A549 (cell line): ENCODE measurements around the gene KPNA6. TPM values are rescaled to one million over a fixed set of nuclear protein-coding genes. Genes with fewer than 3 reads are reported as not detected.
"Not testable (repeated sequence)": the region's sequence is repeated elsewhere in the genome, so short reads cannot be mapped to it uniquely, and the experiment has no call there.

ENCODE experiments used
- ATAC-seq, 2 experiments: fragments of 200-7000 bp in 1 of 2; fragments of >200 bp in 1 of 2; cut with Nextera tagmentation in 1 of 2; cut with Tn5 transposase in 1 of 2; 3 replicates each; pipeline versions ENCODE4 v1.8.0 to v1.9.1; 2018 to 2020; ENCODE audit warnings: mild to moderate bottlenecking in 1 of 2, moderate library complexity in 1 of 2
- CTCF ChIA-PET: fragments of 300-600 bp; sonication (Branson Sonifier 250); formaldehyde crosslinking; extraction: SDS; loops from one replicate; lab custom pipeline; 2021; ENCODE audit warnings: antibody characterized with exemption, inconsistent platforms; lab: Yijun Ruan, JAX
- POLR2A ChIA-PET: fragments of 350-600 bp; formaldehyde crosslinking; extraction: SDS; loops from one replicate; lab custom pipeline; 2021; ENCODE audit warnings: antibody characterized with exemption, inconsistent platforms; lab: Yijun Ruan, JAX
- DNase-seq, 2 experiments: peaks; one replicate each; pipeline versions ENCODE4 v3.0.0 to v3.0.0-alpha.2; 2011 to 2016; ENCODE audit warnings: low read depth in 1 of 2, low spot score in 1 of 2
- FAIRE-seq: peaks from 2 replicates; lab custom pipeline; 2011; peaks lifted over from hg19 to GRCh38; lab: Jason Lieb, UNC
- H3K27ac ChIP-seq, 2 experiments: fragments of >200 bp; sonication (Bioruptor Twin); formaldehyde crosslinking; 3 replicates each; pipeline ENCODE4 v1.5.1; 2016 to 2017
- H3K4me1 ChIP-seq: fragments of >200 bp; sonication (Bioruptor Twin); formaldehyde crosslinking; 3 replicates; pipeline ENCODE4 v1.6.1; 2016
- H3K4me2 ChIP-seq: fragments of >200 bp; sonication (Bioruptor Twin); formaldehyde crosslinking; 3 replicates; pipeline ENCODE4 v1.6.1; 2016
- H3K4me3 ChIP-seq: fragments of >200 bp; sonication (Bioruptor Twin); formaldehyde crosslinking; 3 replicates; pipeline ENCODE4 v1.5.1; 2016
- H3K9me3 ChIP-seq: fragments of >200 bp; sonication (Bioruptor Twin); formaldehyde crosslinking; 3 replicates; pipeline ENCODE4 v1.6.1; 2016
- CBX2 ChIP-seq: fragments of 200-600 bp; sonication (generic); IDR thresholded peaks from 2 replicates; pipeline ENCODE4 v1.6.1; 2016; ENCODE audit warnings: low read depth, mild to moderate bottlenecking, borderline replicate concordance
- CEBPB ChIP-seq, 2 experiments: fragments of >200 bp in 1 of 2; sonication (Bioruptor Twin) in 1 of 2; formaldehyde crosslinking in 1 of 2; IDR thresholded peaks; 2 replicates each; pipeline ENCODE4 v1.6.1; 2012 to 2016
- CHD4 ChIP-seq: fragments of 200-600 bp; sonication (generic); IDR thresholded peaks from 2 replicates; pipeline ENCODE4 v1.6.1; 2016; ENCODE audit warnings: antibody characterized with exemption, mild to moderate bottlenecking, borderline replicate concordance
- ESRRA ChIP-seq: fragments of 150-350 bp; IDR thresholded peaks from 2 replicates; pipeline ENCODE4 v1.6.1; 2014; ENCODE audit warnings: mild to moderate bottlenecking, low read length, borderline replicate concordance
- HES2 ChIP-seq: fragments of >200 bp; sonication (Bioruptor Twin); formaldehyde crosslinking; IDR thresholded peaks from 2 replicates; pipeline ENCODE4 v1.6.1; 2016
- HEYL ChIP-seq: fragments of 250-450 bp; sonication (Bioruptor Pico); IDR thresholded peaks from 2 replicates; pipeline ENCODE4 v1.8.0; 2021; ENCODE audit warnings: mild to moderate bottlenecking, moderate library complexity
- HMGXB4 ChIP-seq: fragments of 250-450 bp; sonication (Bioruptor Pico); IDR thresholded peaks from 2 replicates; pipeline ENCODE4 v1.5.0; 2021; ENCODE audit warnings: mild to moderate bottlenecking, moderate library complexity, borderline replicate concordance
- HOXA7 ChIP-seq: fragments of 250-450 bp; sonication (Bioruptor Pico); IDR thresholded peaks from 2 replicates; pipeline ENCODE4 v1.5.0; 2020; ENCODE audit warnings: mild to moderate bottlenecking, moderate library complexity
- HOXB13 ChIP-seq: fragments of 250-450 bp; sonication (Bioruptor Pico); IDR thresholded peaks from 2 replicates; pipeline ENCODE4 v1.5.0; 2020; ENCODE audit warnings: low read depth, mild to moderate bottlenecking, moderate library complexity
- HOXB5 ChIP-seq: fragments of 250-450 bp; sonication (Bioruptor Pico); IDR thresholded peaks from 2 replicates; pipeline ENCODE4 v1.5.0; 2020; ENCODE audit warnings: mild to moderate bottlenecking, moderate library complexity
- JUN ChIP-seq, 2 experiments: fragments of >200 bp; sonication (Bioruptor Twin); formaldehyde crosslinking; IDR thresholded peaks; 2 replicates in 1 of 2; 3 replicates in 1 of 2; pipeline ENCODE4 v1.6.1; 2016 to 2017
- KDM5A ChIP-seq: fragments of 200-600 bp; sonication (generic); IDR thresholded peaks from 2 replicates; pipeline ENCODE4 v1.6.1; 2016; ENCODE audit warnings: antibody characterized with exemption, mild to moderate bottlenecking
- MYC ChIP-seq: IDR thresholded peaks from 2 replicates; pipeline ENCODE4 v1.6.1; 2012; ENCODE audit warnings: mild to moderate bottlenecking, inconsistent platforms, low read length, improper control_type of control experiment, borderline replicate concordance
- NFE2L2 ChIP-seq: fragments of 150-350 bp; conservative IDR thresholded peaks from 2 replicates; pipeline ENCODE4 v1.6.1; 2014; ENCODE audit warnings: low read length
- NPAS2 ChIP-seq: fragments of 250-450 bp; sonication (Bioruptor Pico); IDR thresholded peaks from 2 replicates; pipeline ENCODE4 v1.8.0; 2022; ENCODE audit warnings: mild to moderate bottlenecking, moderate library complexity, borderline replicate concordance
- NR3C1 ChIP-seq: fragments of >200 bp; sonication (Bioruptor Twin); formaldehyde crosslinking; IDR thresholded peaks from 3 replicates; pipeline ENCODE4 v1.6.1; 2017
- POLR2A ChIP-seq: IDR thresholded peaks from 2 replicates; pipeline ENCODE4 v1.6.1; 2012; ENCODE audit warnings: mild to moderate bottlenecking, low read length
- RAD21 ChIP-seq, 2 experiments: fragments of >200 bp in 1 of 2; sonication (Bioruptor Twin) in 1 of 2; formaldehyde crosslinking in 1 of 2; IDR thresholded peaks in 1 of 2; conservative IDR thresholded peaks in 1 of 2; 2 replicates in 1 of 2; 3 replicates in 1 of 2; pipeline ENCODE4 v1.6.1; 2012 to 2018; ENCODE audit warnings: inconsistent platforms in 1 of 2
- RCOR1 ChIP-seq: fragments of 150-350 bp; IDR thresholded peaks from 2 replicates; pipeline ENCODE4 v1.6.1; 2014; ENCODE audit warnings: antibody characterized with exemption, low read length, low read depth
- RFX5 ChIP-seq: fragments of 450-650 bp; IDR thresholded peaks from 2 replicates; pipeline ENCODE4 v1.7.1; 2014; ENCODE audit warnings: antibody characterized with exemption, mild to moderate bottlenecking, moderate library complexity
- RNF2 ChIP-seq: fragments of 200-600 bp; sonication (generic); IDR thresholded peaks from 2 replicates; pipeline ENCODE4 v1.6.1; 2016; ENCODE audit warnings: low read depth, mild to moderate bottlenecking, antibody characterized with exemption, moderate library complexity, borderline replicate concordance
- SREBF2 ChIP-seq: fragments of 450-650 bp; IDR thresholded peaks from 2 replicates; pipeline ENCODE4 v1.6.1; 2014; ENCODE audit warnings: mild to moderate bottlenecking, moderate library complexity
- TFCP2L1 ChIP-seq: fragments of 250-450 bp; sonication (Bioruptor Pico); IDR thresholded peaks from 2 replicates; pipeline ENCODE4 v1.5.0; 2021; ENCODE audit warnings: mild to moderate bottlenecking
- ZC3H11A ChIP-seq: fragments of 450-650 bp; IDR thresholded peaks from 2 replicates; pipeline ENCODE4 v1.6.1; 2014; ENCODE audit warnings: antibody characterized with exemption, mild to moderate bottlenecking
- ZFP36 ChIP-seq: fragments of 450-650 bp; IDR thresholded peaks from 2 replicates; pipeline ENCODE4 v1.6.1; 2014; ENCODE audit warnings: borderline replicate concordance; ENCODE audit not compliant: partially characterized antibody
- ZNF302 ChIP-seq: fragments of 250-450 bp; sonication (Bioruptor Pico); IDR thresholded peaks from 2 replicates; pipeline ENCODE4 v1.9.0; 2021; ENCODE audit warnings: inconsistent platforms, mild to moderate bottlenecking, moderate library complexity
- WGBS: methylation state at CpG from one replicate; pipeline ENCODE4 v1.1.6; 2017; ENCODE audit errors: missing lambda C conversion rate; 5-methylcytosine and 5-hydroxymethylcytosine counted together
- polyA plus RNA-seq, 4 experiments: library from polyadenylated mRNA; depleted of rRNA in 3 of 4; stranded (reverse); fragments of >200 nt; fragmentation: RNase III in 1 of 4; extraction: RNeasy Plus Mini Kit Qiagen cat#74134 plus additional on column Dnase treatment in 1 of 4; gene quantifications; 2 replicates in 3 of 4; 3 replicates in 1 of 4; pipeline ENCODE4 v1.2.3, GENCODE V29; 2011 to 2017

The KPNA6 gene
- polyA plus RNA-seq, 2 of the 4 experiments (the other 2 are of a cell fraction), result 15.9 to 24.3 TPM

- TF ChIP-seq CEBPB (IDR thresholded peaks at IDR 0.05), result no peak
- TF ChIP-seq NFE2L2, result no peak
- no peak for TF ChIP-seq SREBF2
- no peak for TF ChIP-seq ZNF302 (CRISPR knock-in tag)
Observed at GRCh38 chr1:32074841-32075240, 33.0 kb upstream of the KPNA6 start (continued).

- TF ChIP-seq ESRRA (no peak), RNF2 (no peak), HOXB13 (CRISPR knock-in tag) (no peak), CHD4 (no peak), NPAS2 (CRISPR knock-in tag) (no peak), KDM5A (no peak), NR3C1 (no peak)
- no peak for ATAC-seq
- Histone ChIP-seq H3K9me3 (no peaks in the 10 kb centered on the region), H3K27ac (no peak overlapping the region), H3K4me3 (no peak overlapping the region), H3K4me2 (no peak overlapping the region), H3K4me1 (peaks cover 8% of the 10 kb centered on the region; the same call in 1 of the 3 replicates)
- POLR2A ChIA-PET, result no interaction called here
- 82% methylated on average over 3 of the region's 3 CpGs for WGBS
- FAIRE-seq, result no peak
- no peak for DNase-seq
- CTCF ChIA-PET, result interaction anchor here (0.5 to 1.2 kb wide), 2 partner anchors 20 to 32 kb away, joined by 3 read pairs; no protein-coding TSS in a partner anchor
Observed at GRCh38 chr1:32077451-32077850, 30.4 kb upstream of the KPNA6 start.

- no peak for ATAC-seq
- WGBS, result 92% methylated on average over 1 of the region's 1 CpG
Observed at GRCh38 chr1:32082022-32082421, 25.8 kb upstream of the KPNA6 start.

GRCh38 chr1:32086381-32086780 is 21.5 kb upstream of the KPNA6 start:
- ChIA-PET CTCF (interaction anchor here (1.0 to 1.5 kb wide), 2 partner anchors 14 to 22 kb away, joined by 3 to 5 read pairs; no protein-coding TSS in a partner anchor), POLR2A (interaction anchor here (1.0 kb wide), 1 partner anchor 13 kb away, joined by 3 read pairs; the partner anchor contains the start of gene TMEM39B)
- not testable (repeated sequence) for H3K9me3 ChIP-seq, H3K4me3 ChIP-seq, FAIRE-seq, H3K4me1 ChIP-seq, ATAC-seq, DNase-seq, H3K4me2 ChIP-seq, H3K27ac ChIP-seq
- WGBS, result 90% methylated on average over 2 of the region's 2 CpGs

More at GRCh38 chr1:32082022-32082421, 25.8 kb upstream of the KPNA6 start:
- H3K4me3 ChIP-seq, result no peak overlapping the region
- no peak for DNase-seq
- no peaks in the 10 kb centered on the region for H3K4me1 ChIP-seq
- H3K4me2 ChIP-seq, result no peak overlapping the region
- no peak overlapping the region for H3K27ac ChIP-seq
- FAIRE-seq, result no peak
- H3K9me3 ChIP-seq, result no peaks in the 10 kb centered on the region
- POLR2A ChIA-PET, result interaction anchor here (0.5 to 1.2 kb wide), 2 partner anchors 9 to 73 kb away, joined by 3 to 5 read pairs; partner anchors contain the start of gene TMEM39B
- CTCF ChIA-PET, result interaction anchor here (0.7 to 2.0 kb wide), 4 partner anchors 9 to 450 kb away, joined by 3 to 8 read pairs (median 4); partner anchors contain the start of gene TMEM39B
- TF ChIP-seq HEYL (no peak), ZFP36 (no peak), RCOR1 (no peak), HOXB5 (no peak), JUN (IDR thresholded peaks at IDR 0.05) (no peak), HES2 (no peak), POLR2A (no peak), HOXA7 (CRISPR knock-in tag) (no peak), RFX5 (no peak)
- TF ChIP-seq, all 56 proteins: peak for 0

GRCh38 chr1:32091176-32091575 is 16.7 kb upstream of the KPNA6 start:
- ATAC-seq (no peak), FAIRE-seq (no peak), DNase-seq (no peak)
- CTCF ChIA-PET, result interaction anchor here (1.6 kb wide), 1 partner anchor 18 kb away, joined by 3 read pairs; no protein-coding TSS in a partner anchor
- Histone ChIP-seq H3K9me3 (no peaks in the 10 kb centered on the region), H3K4me3 (no peak overlapping the region), H3K27ac (no peak overlapping the region), H3K4me1 (no peaks in the 10 kb centered on the region), H3K4me2 (no peak overlapping the region)
- POLR2A ChIA-PET, result no interaction called here
- WGBS, result 97% methylated on average over 8 of the region's 8 CpGs
- TF ChIP-seq HMGXB4 (CRISPR knock-in tag) (no peak), SREBF2 (no peak), MYC (no peak), TFCP2L1 (no peak), KDM5A (no peak), NPAS2 (CRISPR knock-in tag) (no peak), CBX2 (no peak), ZC3H11A (no peak), HOXB5 (no peak), RAD21 (conservative IDR thresholded peaks at IDR 0.05 in 1 of 2, IDR thresholded peaks at IDR 0.05 in 1 of 2) (no peak)
